BE2C (cell line): ENCODE results near the gene MISP3.

Experiments
- DNase-seq: peaks from one replicate; pipeline ENCODE4 v3.0.0-alpha.2; 2020
- H3K27me3 ChIP-seq: fragments of 250-450 bp; sonication (Bioruptor Pico); 2 replicates; pipeline ENCODE4 v1.5.1; 2020; ENCODE audit warnings: mild to moderate bottlenecking
- H3K36me3 ChIP-seq: fragments of 250-450 bp; sonication (Bioruptor Pico); 2 replicates; pipeline ENCODE4 v1.5.1; 2020; ENCODE audit warnings: mild to moderate bottlenecking
- H3K4me1 ChIP-seq: fragments of 250-450 bp; sonication (Bioruptor Pico); 2 replicates; pipeline ENCODE4 v1.5.1; 2020
- H3K4me3 ChIP-seq: 2 replicates; pipeline ENCODE4 v1.5.1; 2011; ENCODE audit warnings: low read depth, low read length
- H3K9me3 ChIP-seq: fragments of 250-450 bp; sonication (Bioruptor Pico); 2 replicates; pipeline ENCODE4 v1.5.1; 2020
- TF ChIP-seq, protein P1 (sequence below): IDR thresholded peaks from 2 replicates; pipeline ENCODE4 v1.5.1; 2012; ENCODE audit warnings: mild to moderate bottlenecking, low read depth, low read length

Gene MISP3

GRCh38 chr19:14061751-14062557 is 10.6 kb upstream of the MISP3 start, which contains the start of gene PALM3:
Gene PALM3 (minus strand): TSS chr19:14062076. CDS start chr19:14061980, 96 bp downstream.
- H3K36me3 ChIP-seq: no peaks in the 10 kb centered on the region
- H3K4me3 ChIP-seq: no peak within 1 kb of the TSS
- H3K9me3 ChIP-seq: no peaks in the 10 kb centered on the region
- H3K27me3 ChIP-seq: no peaks in the 10 kb centered on the region
- no peaks in the 10 kb centered on the region for H3K4me1 ChIP-seq
- TF ChIP-seq, protein P1, sequence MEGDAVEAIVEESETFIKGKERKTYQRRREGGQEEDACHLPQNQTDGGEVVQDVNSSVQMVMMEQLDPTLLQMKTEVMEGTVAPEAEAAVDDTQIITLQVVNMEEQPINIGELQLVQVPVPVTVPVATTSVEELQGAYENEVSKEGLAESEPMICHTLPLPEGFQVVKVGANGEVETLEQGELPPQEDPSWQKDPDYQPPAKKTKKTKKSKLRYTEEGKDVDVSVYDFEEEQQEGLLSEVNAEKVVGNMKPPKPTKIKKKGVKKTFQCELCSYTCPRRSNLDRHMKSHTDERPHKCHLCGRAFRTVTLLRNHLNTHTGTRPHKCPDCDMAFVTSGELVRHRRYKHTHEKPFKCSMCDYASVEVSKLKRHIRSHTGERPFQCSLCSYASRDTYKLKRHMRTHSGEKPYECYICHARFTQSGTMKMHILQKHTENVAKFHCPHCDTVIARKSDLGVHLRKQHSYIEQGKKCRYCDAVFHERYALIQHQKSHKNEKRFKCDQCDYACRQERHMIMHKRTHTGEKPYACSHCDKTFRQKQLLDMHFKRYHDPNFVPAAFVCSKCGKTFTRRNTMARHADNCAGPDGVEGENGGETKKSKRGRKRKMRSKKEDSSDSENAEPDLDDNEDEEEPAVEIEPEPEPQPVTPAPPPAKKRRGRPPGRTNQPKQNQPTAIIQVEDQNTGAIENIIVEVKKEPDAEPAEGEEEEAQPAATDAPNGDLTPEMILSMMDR: no peak
- DNase-seq: no peak

GRCh38 chr19:14062558-14062855 is 10.1 kb upstream of the MISP3 start:
- Histone ChIP-seq H3K9me3 (no peaks in the 10 kb centered on the region), H3K4me1 (no peaks in the 10 kb centered on the region), H3K27me3 (no peaks in the 10 kb centered on the region), H3K4me3 (no peak overlapping the region), H3K36me3 (no peaks in the 10 kb centered on the region)
- no peak for DNase-seq
- TF ChIP-seq, protein P1: no peak

GRCh38 chr19:14063105-14063504 is 9.5 kb upstream of the MISP3 start:
- Histone ChIP-seq H3K4me3 (no peak overlapping the region), H3K9me3 (no peaks in the 10 kb centered on the region), H3K4me1 (no peaks in the 10 kb centered on the region), H3K27me3 (no peaks in the 10 kb centered on the region), H3K36me3 (no peaks in the 10 kb centered on the region)
- no peak for DNase-seq
- TF ChIP-seq, protein P1: no peak

GRCh38 chr19:14066134-14066533 is 6.5 kb upstream of the MISP3 start:
- no peaks in the 10 kb centered on the region for H3K27me3 ChIP-seq
- TF ChIP-seq, protein P1: no peak
- H3K9me3 ChIP-seq: no peaks in the 10 kb centered on the region
- H3K36me3 ChIP-seq: no peaks in the 10 kb centered on the region
- no peak overlapping the region for H3K4me3 ChIP-seq
- DNase-seq: no peak
- H3K4me1 ChIP-seq: no peaks in the 10 kb centered on the region

DNA sequence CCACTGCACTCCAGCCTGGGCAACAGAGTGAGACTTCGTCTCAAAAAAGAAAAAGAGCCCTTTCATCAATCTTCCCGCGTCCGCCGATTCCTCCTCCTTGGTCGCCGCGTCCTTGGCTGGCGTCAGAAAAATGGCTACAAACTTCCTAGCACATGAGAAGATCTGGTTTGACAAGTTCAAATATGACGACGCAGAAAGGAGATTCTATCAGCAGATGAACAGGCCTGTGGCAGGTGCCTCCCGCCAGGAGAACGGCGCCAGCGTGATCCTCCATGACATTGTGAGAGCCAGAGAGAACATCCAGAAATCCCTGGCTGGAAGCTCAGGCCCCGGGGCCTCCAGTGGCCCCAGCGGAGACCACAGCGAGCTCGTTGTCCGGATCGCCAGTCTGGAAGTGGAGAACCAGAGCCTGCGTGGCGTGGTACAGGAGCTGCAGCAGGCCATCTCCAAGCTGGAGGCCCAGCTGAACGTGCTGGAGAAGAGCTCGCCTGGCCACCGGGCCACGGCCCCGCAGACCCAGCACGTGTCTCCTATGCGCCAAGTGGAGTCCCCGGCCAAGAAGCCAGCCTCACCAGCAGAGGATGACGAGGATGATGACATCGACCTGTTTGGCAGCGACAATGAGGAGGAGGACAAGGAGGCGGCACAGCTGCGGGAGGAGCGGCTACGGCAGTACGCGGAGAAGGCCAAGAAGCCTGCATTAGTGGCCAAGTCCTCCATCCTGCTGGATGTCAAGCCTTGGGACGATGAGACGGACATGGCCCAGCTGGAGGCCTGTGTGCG is 2.1 kb upstream of the MISP3 start:
- TF ChIP-seq, protein P1: no peak
- no peaks in the 10 kb centered on the region for H3K9me3 ChIP-seq
- no peak for DNase-seq
- H3K4me3 ChIP-seq: no peak overlapping the region
- H3K36me3 ChIP-seq: no peaks in the 10 kb centered on the region
- H3K27me3 ChIP-seq: peaks cover 21% of the 10 kb centered on the region
- H3K4me1 ChIP-seq: no peaks in the 10 kb centered on the region; the same call in none of the 2 replicates
